Gastrocnemius medialis (tissue), 4 donors: ENCODE data around the gene ROR2. TPM values are rescaled to one million over a fixed set of nuclear protein-coding genes. Genes with fewer than 3 reads are reported as not detected.
"Not testable (repeated sequence)": the region's sequence is repeated elsewhere in the genome, so short reads cannot be mapped to it uniquely, and the experiment has no call there.

Experiments used
- ATAC-seq, 2 donors: fragments of 150-250 bp; one replicate each; pipeline ENCODE4 v1.9.1; 2016
- DNase-seq, 2 donors: peaks; one replicate each; pipeline ENCODE4 v3.0.0-alpha.2; 2019
- H3K27ac ChIP-seq, 4 donors: fragments of 200-600 bp; sonication (generic); 1 replicate in 1 of 4; 2 replicates in 3 of 4; pipeline ENCODE4 v1.5.1; 2016 to 2018; ENCODE audit warnings: mild to moderate bottlenecking in 2 of 4, moderate library complexity in 1 of 4
- H3K27me3 ChIP-seq, 3 donors: fragments of 200-600 bp; sonication (generic) in 2 of 3; 1 replicate in 1 of 3; 2 replicates in 2 of 3; pipeline versions ENCODE4 v1.5.1 to v1.6.0; 2016 to 2019; ENCODE audit warnings: mild to moderate bottlenecking in 1 of 3, moderate library complexity in 1 of 3
- H3K36me3 ChIP-seq, 2 donors: fragments of 200-600 bp; sonication (generic) in 1 of 2; one replicate each; pipeline ENCODE4 v1.5.1; 2017 to 2018
- H3K4me1 ChIP-seq, 2 donors: fragments of 200-600 bp; sonication (generic) in 1 of 2; one replicate each; pipeline ENCODE4 v1.5.1; 2016 to 2017; ENCODE audit warnings: mild to moderate bottlenecking in 2 of 2
- H3K4me3 ChIP-seq, 4 donors: fragments of 200-600 bp; sonication (generic) in 3 of 4; 1 replicate in 1 of 4; 2 replicates in 3 of 4; pipeline ENCODE4 v1.5.1; 2016 to 2019; ENCODE audit warnings: mild to moderate bottlenecking in 2 of 4
- H3K9me3 ChIP-seq, 3 donors: fragments of 200-600 bp; sonication (generic) in 2 of 3; 1 replicate in 1 of 3; 2 replicates in 2 of 3; pipeline ENCODE4 v1.5.1; 2016 to 2019
- CTCF ChIP-seq, 5 experiments: fragments of 450-650 bp in 3 of 5; fragments of 200-600 bp in 2 of 5; sonication (generic) in 2 of 5; IDR thresholded peaks in 4 of 5; conservative IDR thresholded peaks in 1 of 5; 1 replicate in 4 of 5; 2 replicates in 1 of 5; pipeline ENCODE4 v1.5.1; 2016 to 2019; ENCODE audit warnings: antibody characterized with exemption in 5 of 5, mild to moderate bottlenecking in 3 of 5, moderate library complexity in 3 of 5
- POLR2A ChIP-seq, 2 donors: fragments of 450-650 bp; IDR thresholded peaks; one replicate each; pipeline ENCODE4 v1.6.1; 2017; ENCODE audit warnings: antibody characterized with exemption in 2 of 2, mild to moderate bottlenecking in 2 of 2, moderate library complexity in 2 of 2
- in situ Hi-C, 4 donors: fragments of 200-750 bp; cut with MboI; loops; one replicate each; pipeline versions ENCODE4 v1.15.0 to v1.8.0; 2017; ENCODE audit warnings: low sequenced_read_pairs in 4 of 4
- intact Hi-C: fragments of 100-400 bp; cut with DNase I; formaldehyde crosslinking; loops from one replicate; pipeline ENCODE4 v1.15.1; 2023; ENCODE audit warnings: low total_unique reads
- total RNA-seq, 4 donors: library from RNA; depleted of rRNA; stranded (reverse); fragments of >200 nt; gene quantifications; one replicate each; pipeline versions ENCODE4 v1.1.0 to v1.2.3, GENCODE V29; 2016

Gene ROR2
- total RNA-seq, 4 donors from 2014 or later, result 0.15 to 1.2 (median 0.61) TPM

GRCh38 chr9:91639054-91639453 is 311.0 kb downstream of the ROR2 start:
- ATAC-seq (no peak), DNase-seq (no peak)
- Histone ChIP-seq H3K9me3 (no peaks in the 10 kb centered on the region), H3K27ac (no peak overlapping the region), H3K4me3 (no peak overlapping the region), H3K27me3 (no peaks in the 10 kb centered on the region), H3K36me3 (no peaks in the 10 kb centered on the region), H3K4me1 (no peaks in the 10 kb centered on the region)
- in situ Hi-C loops, result no loop called here
- intact Hi-C loops, result no loop called here
- TF ChIP-seq POLR2A (IDR thresholded peaks at IDR 0.05), result no peak
- TF ChIP-seq CTCF (IDR thresholded peaks at IDR 0.05 in 4 of 5, conservative IDR thresholded peaks at IDR 0.05 in 1 of 5), result no peak

DNA sequence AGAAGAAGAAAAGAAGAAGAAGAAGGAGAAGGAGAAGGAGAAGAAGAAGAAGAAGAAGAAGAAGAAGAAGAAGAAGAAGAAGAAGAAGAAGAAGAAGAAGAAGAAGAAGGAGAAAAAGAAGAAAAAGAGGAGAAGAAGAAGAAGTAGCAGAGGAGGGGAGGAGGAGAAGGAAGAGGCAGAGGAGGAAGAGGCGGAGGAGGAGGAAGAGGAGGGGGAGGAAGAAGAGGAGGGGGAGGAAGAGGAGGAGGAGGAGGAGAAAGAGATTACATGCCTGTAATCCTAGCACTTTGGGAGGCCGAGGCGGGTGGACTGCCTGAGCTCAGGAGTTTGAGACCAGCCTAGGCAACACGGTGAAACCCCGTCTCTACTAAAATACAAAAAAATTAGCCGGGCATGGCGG is 315.2 kb downstream of the ROR2 start:
- H3K9me3 ChIP-seq, H3K4me1 ChIP-seq, in situ Hi-C loops, DNase-seq, intact Hi-C loops, ATAC-seq, H3K27me3 ChIP-seq, H3K27ac ChIP-seq, H3K36me3 ChIP-seq, H3K4me3 ChIP-seq: not testable (repeated sequence)

- no peak for ATAC-seq
- Histone ChIP-seq H3K4me1 (no peaks in the 10 kb centered on the region), H3K27ac (no peak overlapping the region), H3K36me3 (no peaks in the 10 kb centered on the region), H3K9me3 (no peaks in the 10 kb centered on the region), H3K4me3 (no peak overlapping the region), H3K27me3 (no peaks in the 10 kb centered on the region)
- intact Hi-C loops (no loop called here), in situ Hi-C loops (no loop called here)
- no peak for DNase-seq
- TF ChIP-seq CTCF (IDR thresholded peaks at IDR 0.05 in 4 of 5, conservative IDR thresholded peaks at IDR 0.05 in 1 of 5) (no peak), POLR2A (IDR thresholded peaks at IDR 0.05) (no peak)
Measured at GRCh38 chr9:91629718-91630117, 320.3 kb downstream of the ROR2 start.

GRCh38 chr9:91628892-91629291 is 321.1 kb downstream of the ROR2 start:
- ATAC-seq (no peak), DNase-seq (no peak)
- TF ChIP-seq CTCF (IDR thresholded peaks at IDR 0.05 in 4 of 5, conservative IDR thresholded peaks at IDR 0.05 in 1 of 5), result no peak
- no peak for TF ChIP-seq POLR2A (IDR thresholded peaks at IDR 0.05)
- no peaks in the 10 kb centered on the region for H3K9me3 ChIP-seq
- intact Hi-C loops, result no loop called here
- no peaks in the 10 kb centered on the region for H3K36me3 ChIP-seq
- no peaks in the 10 kb centered on the region for H3K27me3 ChIP-seq
- in situ Hi-C loops, result no loop called here
- no peak overlapping the region for H3K27ac ChIP-seq
- H3K4me1 ChIP-seq, result no peaks in the 10 kb centered on the region
- no peak overlapping the region for H3K4me3 ChIP-seq

DNA sequence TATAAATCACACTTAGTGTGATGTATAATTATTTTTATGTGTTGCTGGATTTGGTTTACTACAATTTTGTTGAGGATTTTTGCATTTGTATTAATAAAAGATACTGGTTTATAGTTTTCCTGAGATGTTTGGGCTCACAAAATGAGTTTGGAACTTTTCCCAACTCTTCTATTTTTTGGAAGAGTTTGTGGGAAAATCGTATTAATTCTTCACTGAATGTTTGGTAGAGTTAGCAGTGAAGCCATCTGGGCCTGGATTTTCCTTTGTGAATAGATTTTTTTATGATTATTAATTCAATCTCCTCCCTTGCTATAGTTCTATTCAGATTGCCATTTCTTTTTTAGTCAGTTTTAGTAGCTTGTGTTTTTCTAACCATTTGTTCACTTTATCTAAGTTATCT is 324.7 kb downstream of the ROR2 start:
- Histone ChIP-seq H3K9me3 (no peaks in the 10 kb centered on the region), H3K27ac (no peak overlapping the region), H3K4me1 (no peaks in the 10 kb centered on the region), H3K4me3 (no peak overlapping the region), H3K36me3 (no peaks in the 10 kb centered on the region), H3K27me3 (no peaks in the 10 kb centered on the region)
- no peak for DNase-seq
- intact Hi-C loops, result no loop called here
- TF ChIP-seq POLR2A (IDR thresholded peaks at IDR 0.05), result no peak
- TF ChIP-seq CTCF (IDR thresholded peaks at IDR 0.05 in 4 of 5, conservative IDR thresholded peaks at IDR 0.05 in 1 of 5), result no peak
- ATAC-seq, result no peak
- in situ Hi-C loops, result no loop called here
